ENCODE data around the gene PURA. TPM values are rescaled to one million over a fixed set of nuclear protein-coding genes. Genes with fewer than 3 reads are reported as not detected.

PURA gene
- total RNA-seq = 10.8 and 11.0 TPM in 2 replicates

DNA sequence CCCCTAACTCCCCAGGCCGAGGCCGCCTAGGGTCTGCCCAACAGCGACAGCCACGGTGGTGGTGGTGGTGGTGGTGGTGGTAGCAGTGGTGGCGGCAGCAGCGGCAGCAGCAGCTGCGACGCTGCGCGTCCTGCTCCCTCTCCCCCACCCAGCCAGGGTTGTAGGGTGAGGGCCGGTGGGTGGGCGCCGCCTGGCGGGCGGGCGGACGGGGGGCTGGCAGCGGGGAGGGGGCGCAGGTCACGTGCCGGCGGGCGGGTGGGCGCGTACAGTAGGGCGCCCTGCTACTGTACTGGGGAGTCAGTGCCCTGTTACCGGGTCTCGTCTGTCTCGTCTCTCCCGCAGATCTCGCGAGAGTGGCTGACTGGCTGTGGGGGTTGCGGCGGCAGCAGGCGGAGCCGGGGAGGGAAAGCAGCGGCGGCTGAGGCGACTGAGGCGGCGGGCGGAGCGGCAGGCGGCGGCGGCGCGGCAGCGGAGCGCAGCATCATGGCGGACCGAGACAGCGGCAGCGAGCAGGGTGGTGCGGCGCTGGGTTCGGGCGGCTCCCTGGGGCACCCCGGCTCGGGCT lies at the start of gene PURA:
Gene PURA, plus strand, starts transcription at position 411 of the 565 bp plus-strand sequence. Its CDS starts 73 bp downstream, at position 484.
- peak; percentile 94 for DNase-seq (ENCODE audit: low spot score)
- Mint-ChIP-seq H3K36me3 (ENCODE audit: low read depth) (peaks cover 17% of the 10 kb centered on the region), H3K9me3 (no peaks in the 10 kb centered on the region), H3K4me1 (ENCODE audit: low read depth) (peaks cover 50% of the 10 kb centered on the region), H3K27me3 (ENCODE audit: low read depth) (peaks cover 25% of the 10 kb centered on the region), H3K27ac (peak within 1 kb of the TSS; percentile 85), H3K4me3 (ENCODE audit: low read depth) (peak within 1 kb of the TSS; percentile 92)
- intact Hi-C loops (cut with micrococcal nuclease) = loop anchor here (2.0 to 5.0 kb wide), 4 partner anchors 31 to 551 kb away; partner anchors contain the start of genes ANKHD1, CYSTM1 and UBE2D2

DNA sequence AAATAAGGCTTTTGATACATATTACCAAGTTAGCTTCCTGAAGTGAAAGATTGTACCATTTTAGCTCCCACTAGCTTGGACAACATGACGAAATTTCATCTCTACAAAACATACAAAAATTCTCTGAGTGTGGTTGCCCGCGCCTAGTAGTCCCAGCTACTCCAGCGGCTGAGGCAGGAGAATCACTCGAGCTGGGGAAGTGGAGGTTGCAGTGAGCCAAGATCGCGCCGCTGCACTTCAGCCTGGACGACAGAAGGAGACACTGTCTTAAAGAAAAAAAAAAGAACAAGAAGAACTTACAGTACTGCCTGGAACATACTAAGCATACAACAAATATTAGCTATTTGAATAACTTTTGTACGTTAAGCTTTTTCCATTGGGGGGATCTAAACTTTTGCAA lies 41.1 kb upstream of the PURA start:
- no peaks in the 10 kb centered on the region for H3K4me1 Mint-ChIP-seq (ENCODE audit: low read depth)
- H3K9me3 Mint-ChIP-seq = no peaks in the 10 kb centered on the region
- H3K36me3 Mint-ChIP-seq (ENCODE audit: low read depth) = no peaks in the 10 kb centered on the region
- H3K27ac Mint-ChIP-seq = no peak overlapping the region
- H3K4me3 Mint-ChIP-seq (ENCODE audit: low read depth) = no peak overlapping the region
- H3K27me3 Mint-ChIP-seq (ENCODE audit: low read depth) = peaks cover 40% of the 10 kb centered on the region
- intact Hi-C loops (cut with micrococcal nuclease) = loop anchor here (1.0 to 2.0 kb wide), 3 partner anchors 34 to 84 kb away; no protein-coding TSS in a partner anchor
- no peak for DNase-seq (ENCODE audit: low spot score)

DNA sequence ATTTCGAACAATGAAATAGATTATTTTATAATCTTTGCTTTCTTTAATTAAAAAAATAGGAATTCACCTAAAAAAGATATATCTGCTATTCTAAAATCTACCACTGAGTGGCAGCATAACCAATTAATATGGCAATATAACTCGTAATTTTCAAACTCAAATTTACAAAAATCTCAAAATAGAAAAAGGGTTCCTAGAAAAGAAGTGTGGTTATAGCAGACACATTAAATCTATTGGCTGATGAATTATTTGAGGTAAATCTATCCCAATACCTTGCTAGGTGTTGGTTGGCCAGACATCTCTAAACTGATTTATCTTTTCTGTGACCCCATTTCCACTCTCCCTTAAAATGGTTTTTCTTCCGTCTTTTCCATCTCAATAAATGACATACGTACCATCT lies 40.6 kb upstream of the PURA start:
- H3K4me1 Mint-ChIP-seq (ENCODE audit: low read depth) = no peaks in the 10 kb centered on the region
- no peak overlapping the region for H3K27ac Mint-ChIP-seq
- H3K4me3 Mint-ChIP-seq (ENCODE audit: low read depth) = no peak overlapping the region
- H3K27me3 Mint-ChIP-seq (ENCODE audit: low read depth) = peaks cover 37% of the 10 kb centered on the region
- intact Hi-C loops (cut with micrococcal nuclease) = loop anchor here (1.0 to 2.0 kb wide), 3 partner anchors 34 to 84 kb away; no protein-coding TSS in a partner anchor
- DNase-seq (ENCODE audit: low spot score) = no peak
- no peaks in the 10 kb centered on the region for H3K36me3 Mint-ChIP-seq (ENCODE audit: low read depth)
- H3K9me3 Mint-ChIP-seq = no peaks in the 10 kb centered on the region

DNA sequence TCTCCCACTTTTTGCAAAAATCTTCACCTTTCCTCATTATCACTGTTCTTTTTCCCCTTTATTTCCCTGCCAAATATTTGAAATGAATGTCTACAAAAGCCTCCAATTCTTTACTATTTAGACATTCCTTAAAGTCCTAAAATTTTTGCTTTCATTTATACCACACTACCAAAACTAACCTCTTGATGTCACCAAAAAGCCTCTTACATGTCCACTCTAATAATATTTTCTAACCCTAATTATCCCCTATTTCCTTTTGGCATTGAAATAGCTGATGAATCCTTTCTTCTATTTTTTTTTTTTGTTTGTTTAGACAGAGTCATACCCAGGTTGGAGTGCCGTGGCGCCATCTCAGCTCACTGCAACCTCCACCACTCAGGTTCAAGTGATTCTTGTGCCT lies 38.5 kb upstream of the PURA start:
- no peak for DNase-seq (ENCODE audit: low spot score)
- Mint-ChIP-seq H3K9me3 (no peaks in the 10 kb centered on the region), H3K27me3 (ENCODE audit: low read depth) (peaks cover 29% of the 10 kb centered on the region), H3K36me3 (ENCODE audit: low read depth) (no peaks in the 10 kb centered on the region), H3K4me1 (ENCODE audit: low read depth) (no peaks in the 10 kb centered on the region), H3K4me3 (ENCODE audit: low read depth) (no peak overlapping the region), H3K27ac (no peak overlapping the region)
- intact Hi-C loops (cut with micrococcal nuclease) = no loop called here

DNA sequence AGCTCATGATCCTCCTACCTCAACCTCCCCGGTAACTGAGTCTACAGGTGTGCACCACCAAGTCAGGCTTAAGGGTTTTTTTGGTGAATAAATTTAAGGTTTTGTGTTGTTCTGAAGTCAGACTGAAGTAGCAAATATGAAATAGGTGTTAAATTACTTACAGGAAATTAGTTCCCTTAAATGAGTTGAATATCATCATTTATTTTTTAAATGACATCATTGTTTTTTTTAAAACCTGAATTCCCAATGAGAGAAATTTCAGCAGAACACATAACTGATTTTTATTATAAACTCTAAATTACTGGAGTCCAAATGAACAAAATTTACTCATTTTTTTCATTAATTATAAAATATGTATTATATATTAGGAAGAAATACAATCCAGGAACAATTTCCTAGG lies 37.8 kb upstream of the PURA start:
- H3K27me3 Mint-ChIP-seq (ENCODE audit: low read depth) = peaks cover 34% of the 10 kb centered on the region
- no peak overlapping the region for H3K4me3 Mint-ChIP-seq (ENCODE audit: low read depth)
- H3K9me3 Mint-ChIP-seq = no peaks in the 10 kb centered on the region
- intact Hi-C loops (cut with micrococcal nuclease) = no loop called here
- DNase-seq (ENCODE audit: low spot score) = no peak
- no peak overlapping the region for H3K27ac Mint-ChIP-seq
- H3K4me1 Mint-ChIP-seq (ENCODE audit: low read depth) = no peaks in the 10 kb centered on the region
- no peaks in the 10 kb centered on the region for H3K36me3 Mint-ChIP-seq (ENCODE audit: low read depth)

DNA sequence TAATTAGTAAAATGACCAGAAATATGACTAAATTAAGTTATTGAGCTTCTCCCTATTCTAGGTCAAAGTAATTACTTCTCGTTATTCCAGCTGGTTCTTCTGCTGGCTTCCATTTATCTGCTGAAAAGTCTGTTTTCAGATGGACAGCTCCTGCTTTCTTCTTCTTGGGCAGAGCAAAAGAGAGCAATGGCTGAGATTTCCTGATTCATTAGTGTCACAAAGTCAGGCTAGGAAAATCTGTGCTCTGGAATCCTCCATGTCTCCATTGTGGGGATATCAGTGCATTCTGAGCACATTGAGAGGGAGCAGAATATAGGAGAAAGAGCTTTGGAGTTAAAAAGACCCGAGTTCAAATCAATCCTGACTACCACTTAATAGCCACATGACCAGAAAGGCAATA lies 37.1 kb upstream of the PURA start:
- H3K27ac Mint-ChIP-seq = no peak overlapping the region
- H3K27me3 Mint-ChIP-seq (ENCODE audit: low read depth) = peaks cover 31% of the 10 kb centered on the region
- intact Hi-C loops (cut with micrococcal nuclease) = no loop called here

DNA sequence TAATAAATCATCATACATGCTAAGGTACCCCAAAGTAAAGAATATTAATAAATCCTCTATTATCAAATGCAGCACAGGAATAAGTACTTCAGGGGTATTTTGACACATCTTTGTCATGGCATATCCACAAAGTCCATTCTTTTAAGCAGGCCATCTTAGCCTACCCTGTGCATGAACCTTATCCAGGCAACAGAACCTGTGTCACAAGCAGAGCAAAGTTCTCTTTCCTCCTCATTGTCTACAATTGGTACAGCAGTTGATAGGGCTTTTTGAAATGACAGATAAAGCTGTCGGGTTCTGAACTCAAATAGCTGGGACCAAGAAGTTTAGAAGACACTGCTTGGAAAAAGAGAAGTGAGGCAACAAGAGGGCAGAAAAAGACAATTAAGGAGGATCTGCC lies 30.8 kb upstream of the PURA start:
- no peak for DNase-seq (ENCODE audit: low spot score)
- Mint-ChIP-seq H3K27me3 (ENCODE audit: low read depth) (peaks cover 45% of the 10 kb centered on the region), H3K4me1 (ENCODE audit: low read depth) (no peaks in the 10 kb centered on the region), H3K9me3 (no peaks in the 10 kb centered on the region), H3K27ac (no peak overlapping the region), H3K4me3 (ENCODE audit: low read depth) (no peak overlapping the region), H3K36me3 (ENCODE audit: low read depth) (no peaks in the 10 kb centered on the region)
- intact Hi-C loops (cut with micrococcal nuclease) = no loop called here

More for the DNA sequence above, 37.1 kb upstream of the PURA start:
- DNase-seq (ENCODE audit: low spot score) = no peak
- H3K4me1 Mint-ChIP-seq (ENCODE audit: low read depth) = no peaks in the 10 kb centered on the region
- H3K4me3 Mint-ChIP-seq (ENCODE audit: low read depth) = no peak overlapping the region
- no peaks in the 10 kb centered on the region for H3K36me3 Mint-ChIP-seq (ENCODE audit: low read depth)
- H3K9me3 Mint-ChIP-seq = no peaks in the 10 kb centered on the region

DNA sequence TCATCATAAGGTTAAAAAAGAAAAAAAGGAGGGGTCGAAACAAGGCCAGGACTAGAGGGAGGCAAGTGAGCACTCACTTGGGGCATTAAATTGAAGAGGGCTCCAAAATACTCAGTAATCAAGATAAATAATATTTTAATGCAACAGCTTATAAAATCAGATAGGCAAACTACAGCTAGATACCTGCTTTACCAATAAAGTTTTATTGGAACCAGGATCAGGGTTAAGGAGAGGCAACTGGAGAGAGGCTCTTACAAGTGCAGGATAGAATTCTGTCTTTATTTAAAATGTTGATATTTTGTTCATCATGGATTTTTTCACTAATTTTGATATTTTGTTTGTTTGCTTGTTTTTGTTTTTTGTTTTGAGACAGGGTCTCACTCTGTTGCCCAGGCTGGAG lies 30.3 kb upstream of the PURA start:
- peaks cover 45% of the 10 kb centered on the region for H3K27me3 Mint-ChIP-seq (ENCODE audit: low read depth)
- DNase-seq (ENCODE audit: low spot score) = no peak
- no peaks in the 10 kb centered on the region for H3K9me3 Mint-ChIP-seq

DNA sequence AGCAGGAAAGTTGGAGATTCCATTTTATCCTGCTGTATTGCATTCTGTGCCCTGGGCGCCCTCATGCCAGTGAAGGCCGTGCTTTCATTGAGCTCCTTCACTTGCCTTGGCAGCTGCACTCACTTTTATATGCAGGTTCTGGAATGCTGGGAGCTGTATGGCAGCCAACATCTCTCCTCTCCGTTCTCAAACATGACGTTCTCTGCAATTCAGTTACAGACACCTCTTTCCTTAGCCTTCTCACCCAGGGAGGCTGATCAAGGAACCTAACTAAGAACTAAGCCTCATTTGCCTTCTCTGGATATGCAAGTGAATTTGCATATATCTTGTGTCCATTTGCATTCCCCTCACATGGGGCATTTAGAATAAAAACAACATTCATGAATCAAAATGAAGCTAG lies 29.4 kb upstream of the PURA start:
- intact Hi-C loops (cut with micrococcal nuclease) = no loop called here
- Mint-ChIP-seq H3K27ac (no peak overlapping the region), H3K36me3 (ENCODE audit: low read depth) (no peaks in the 10 kb centered on the region), H3K4me3 (ENCODE audit: low read depth) (no peak overlapping the region), H3K9me3 (peaks cover 1% of the 10 kb centered on the region), H3K4me1 (ENCODE audit: low read depth) (no peaks in the 10 kb centered on the region), H3K27me3 (ENCODE audit: low read depth) (peaks cover 51% of the 10 kb centered on the region)
- DNase-seq (ENCODE audit: low spot score) = no peak

More for the DNA sequence above, 30.3 kb upstream of the PURA start:
- H3K27ac Mint-ChIP-seq = no peak overlapping the region
- intact Hi-C loops (cut with micrococcal nuclease) = no loop called here
- no peak overlapping the region for H3K4me3 Mint-ChIP-seq (ENCODE audit: low read depth)
- no peaks in the 10 kb centered on the region for H3K36me3 Mint-ChIP-seq (ENCODE audit: low read depth)
- no peaks in the 10 kb centered on the region for H3K4me1 Mint-ChIP-seq (ENCODE audit: low read depth)

DNA sequence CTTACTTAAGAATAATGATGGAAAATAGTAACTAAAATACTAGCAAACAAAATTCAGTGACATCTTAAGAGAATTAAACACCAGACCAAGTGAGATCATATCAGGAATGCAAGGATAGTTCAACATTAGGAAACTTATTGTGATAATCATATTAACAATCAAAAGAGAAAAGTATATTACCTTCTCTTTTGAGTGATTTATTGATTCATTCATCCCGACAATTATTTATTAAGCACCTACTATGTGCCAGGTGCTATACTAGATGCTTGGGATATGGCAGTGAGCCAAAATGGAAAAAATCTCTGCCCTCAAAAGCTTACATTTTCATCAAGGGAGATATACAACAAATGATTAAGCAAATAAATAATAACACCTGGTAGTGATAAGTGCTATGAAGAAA lies 23.7 kb upstream of the PURA start:
- DNase-seq (ENCODE audit: low spot score) = no peak
- no peaks in the 10 kb centered on the region for H3K36me3 Mint-ChIP-seq (ENCODE audit: low read depth)

DNA sequence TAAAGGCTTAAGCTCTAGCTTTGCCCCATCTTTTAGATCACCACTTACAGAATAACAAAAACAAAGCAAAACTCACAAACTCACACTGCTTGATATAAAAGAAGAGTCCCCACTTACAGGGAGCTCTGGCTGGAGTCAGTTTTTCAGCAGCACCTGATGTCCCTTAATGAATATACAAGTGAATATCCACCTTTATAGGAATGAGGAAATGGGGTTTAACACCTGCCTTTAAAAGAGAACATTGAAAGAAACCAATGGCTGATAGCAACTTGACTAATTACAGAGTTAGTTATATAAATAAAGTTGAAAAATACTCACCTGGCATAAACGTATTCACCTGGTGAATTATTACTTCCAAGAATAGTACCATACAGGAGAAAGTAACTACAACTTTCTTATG lies 20.7 kb upstream of the PURA start:
- Mint-ChIP-seq H3K4me1 (ENCODE audit: low read depth) (no peaks in the 10 kb centered on the region), H3K27me3 (ENCODE audit: low read depth) (peaks cover 34% of the 10 kb centered on the region), H3K27ac (no peak overlapping the region), H3K36me3 (ENCODE audit: low read depth) (no peaks in the 10 kb centered on the region), H3K9me3 (peaks cover 16% of the 10 kb centered on the region), H3K4me3 (ENCODE audit: low read depth) (no peak overlapping the region)
- intact Hi-C loops (cut with micrococcal nuclease) = no loop called here
- DNase-seq (ENCODE audit: low spot score) = no peak

More for the DNA sequence above, 23.7 kb upstream of the PURA start:
- Mint-ChIP-seq H3K4me3 (ENCODE audit: low read depth) (no peak overlapping the region), H3K4me1 (ENCODE audit: low read depth) (no peaks in the 10 kb centered on the region), H3K27me3 (ENCODE audit: low read depth) (peaks cover 45% of the 10 kb centered on the region), H3K9me3 (peaks cover 16% of the 10 kb centered on the region), H3K27ac (no peak overlapping the region)
- intact Hi-C loops (cut with micrococcal nuclease) = no loop called here

DNA sequence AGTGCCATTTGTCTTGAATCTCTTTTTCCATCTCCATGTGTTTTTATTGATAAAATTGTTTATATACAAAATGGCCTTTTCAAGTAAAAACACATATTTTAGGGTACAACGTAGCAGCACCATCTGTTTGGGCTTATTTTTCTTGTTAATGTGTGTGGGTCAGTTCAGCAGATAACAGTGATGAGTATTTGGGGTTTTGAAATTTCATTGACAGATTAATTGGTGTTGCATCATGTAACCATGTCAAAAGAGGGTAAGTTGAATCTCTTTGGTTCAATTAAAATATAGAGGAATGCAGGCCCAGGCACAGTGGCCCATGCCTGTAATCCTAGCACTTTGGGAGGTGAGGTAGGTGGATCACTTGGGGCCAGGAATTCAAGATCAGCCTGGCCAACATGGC lies 20.0 kb upstream of the PURA start:
- Mint-ChIP-seq H3K4me3 (ENCODE audit: low read depth) (no peak overlapping the region), H3K9me3 (peaks cover 16% of the 10 kb centered on the region), H3K27me3 (ENCODE audit: low read depth) (peaks cover 34% of the 10 kb centered on the region), H3K27ac (no peak overlapping the region), H3K36me3 (ENCODE audit: low read depth) (no peaks in the 10 kb centered on the region), H3K4me1 (ENCODE audit: low read depth) (no peaks in the 10 kb centered on the region)
- intact Hi-C loops (cut with micrococcal nuclease) = no loop called here
- no peak for DNase-seq (ENCODE audit: low spot score)

DNA sequence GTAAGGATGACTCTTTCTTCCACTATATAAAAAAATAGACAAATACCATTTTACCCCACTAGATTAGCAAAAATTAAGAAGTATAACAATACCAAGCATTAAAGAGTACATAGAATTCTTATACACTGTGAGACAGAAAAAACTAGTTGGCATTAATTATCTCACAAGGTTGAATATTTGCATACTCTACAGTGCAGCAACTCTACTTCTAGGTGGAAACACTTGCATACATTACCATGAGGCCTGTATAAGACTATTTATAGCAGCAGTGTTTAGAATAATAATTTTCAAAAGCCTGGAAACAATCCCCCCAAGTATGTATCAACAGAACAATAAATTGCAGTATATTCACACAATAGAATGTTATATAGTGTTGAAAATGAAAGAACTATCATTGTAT lies 19.0 kb upstream of the PURA start:
- DNase-seq (ENCODE audit: low spot score) = no peak
- Mint-ChIP-seq H3K9me3 (peaks cover 12% of the 10 kb centered on the region), H3K27me3 (ENCODE audit: low read depth) (peaks cover 28% of the 10 kb centered on the region), H3K36me3 (ENCODE audit: low read depth) (no peaks in the 10 kb centered on the region), H3K4me3 (ENCODE audit: low read depth) (no peak overlapping the region), H3K27ac (no peak overlapping the region), H3K4me1 (ENCODE audit: low read depth) (no peaks in the 10 kb centered on the region)
- intact Hi-C loops (cut with micrococcal nuclease) = no loop called here

DNA sequence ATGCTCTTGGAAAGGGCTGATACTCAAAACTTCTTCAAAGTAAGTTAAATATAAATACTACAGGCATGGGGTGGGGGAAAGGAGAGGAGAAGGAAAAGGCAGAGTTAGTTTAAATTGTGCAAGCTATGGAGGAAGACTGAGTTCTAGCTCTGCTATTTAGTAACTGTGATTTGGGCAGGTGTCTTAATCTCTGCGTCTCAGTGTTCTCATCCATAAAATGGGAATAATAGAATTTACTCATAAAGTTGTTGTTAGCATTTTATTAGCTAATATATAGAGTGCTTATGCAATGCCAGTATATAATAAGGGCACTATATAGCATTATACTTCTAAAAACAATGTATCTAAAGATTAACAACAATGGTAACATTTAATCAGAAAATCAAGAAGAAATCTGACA lies 12.7 kb upstream of the PURA start:
- DNase-seq (ENCODE audit: low spot score) = no peak
- Mint-ChIP-seq H3K27me3 (ENCODE audit: low read depth) (peaks cover 47% of the 10 kb centered on the region), H3K27ac (no peak overlapping the region), H3K9me3 (no peaks in the 10 kb centered on the region), H3K4me3 (ENCODE audit: low read depth) (no peak overlapping the region), H3K36me3 (ENCODE audit: low read depth) (no peaks in the 10 kb centered on the region), H3K4me1 (ENCODE audit: low read depth) (peaks cover 1% of the 10 kb centered on the region)
- intact Hi-C loops (cut with micrococcal nuclease) = no loop called here
